ENCODE results near the gene TOP2B.

TOP2B gene

GRCh38 chr3:25663347-25663868 lies 1.3 kb downstream of the TOP2B start:
- Mint-ChIP-seq H3K27me3 (no peaks in the 10 kb centered on the region), H3K4me3 (peak overlapping the region; percentile 97), H3K4me1 (peaks cover 58% of the 10 kb centered on the region), H3K36me3 (ENCODE audit: insufficient read depth) (peaks cover 23% of the 10 kb centered on the region), H3K27ac (ENCODE audit: low read depth) (peak overlapping the region; percentile 98), H3K9me3 (no peaks in the 10 kb centered on the region)
- ATAC-seq (replicated peaks; ENCODE audit: extremely low read depth, poor library complexity, severe bottlenecking) (peak; percentile 15), DNase-seq (ENCODE audit: low spot score in 2 of 2) (no peak)

GRCh38 chr3:25662736-25663320 lies 1.9 kb downstream of the TOP2B start:
- Mint-ChIP-seq H3K36me3 (ENCODE audit: insufficient read depth) (peaks cover 23% of the 10 kb centered on the region), H3K27me3 (no peaks in the 10 kb centered on the region), H3K4me1 (peaks cover 58% of the 10 kb centered on the region), H3K9me3 (no peaks in the 10 kb centered on the region), H3K4me3 (peak overlapping the region; percentile 97), H3K27ac (ENCODE audit: low read depth) (peak overlapping the region; percentile 98)
- ATAC-seq (replicated peaks; ENCODE audit: extremely low read depth, poor library complexity, severe bottlenecking): no peak
- DNase-seq (ENCODE audit: low spot score in 2 of 2): no peak

- Mint-ChIP-seq H3K27ac (ENCODE audit: low read depth) (peak overlapping the region; percentile 27), H3K9me3 (no peaks in the 10 kb centered on the region), H3K36me3 (ENCODE audit: insufficient read depth) (peaks cover 21% of the 10 kb centered on the region), H3K4me1 (peaks cover 63% of the 10 kb centered on the region), H3K27me3 (no peaks in the 10 kb centered on the region), H3K4me3 (peak overlapping the region; percentile 66)
- ATAC-seq (replicated peaks; ENCODE audit: extremely low read depth, poor library complexity, severe bottlenecking) (no peak), DNase-seq (ENCODE audit: low spot score in 2 of 2) (no peak)
These were observed 2.8 kb downstream of the TOP2B start for GRCh38 chr3:25661694-25662437.

- Mint-ChIP-seq H3K36me3 (ENCODE audit: insufficient read depth) (peaks cover 11% of the 10 kb centered on the region), H3K27me3 (no peaks in the 10 kb centered on the region), H3K4me3 (no peak overlapping the region), H3K27ac (ENCODE audit: low read depth) (peak overlapping the region; percentile 1), H3K4me1 (peaks cover 68% of the 10 kb centered on the region), H3K9me3 (no peaks in the 10 kb centered on the region)
- ATAC-seq (replicated peaks; ENCODE audit: extremely low read depth, poor library complexity, severe bottlenecking) (no peak), DNase-seq (ENCODE audit: low spot score in 2 of 2) (no peak)
These were observed 5.9 kb downstream of the TOP2B start for GRCh38 chr3:25658836-25659235.

GRCh38 chr3:25657293-25657692 lies 7.4 kb downstream of the TOP2B start:
- peak overlapping the region; percentile 17 for H3K4me3 Mint-ChIP-seq
- peaks cover 7% of the 10 kb centered on the region for H3K36me3 Mint-ChIP-seq (ENCODE audit: insufficient read depth)
- H3K27me3 Mint-ChIP-seq: no peaks in the 10 kb centered on the region
- H3K9me3 Mint-ChIP-seq: no peaks in the 10 kb centered on the region
- DNase-seq (ENCODE audit: low spot score in 2 of 2) (no peak), ATAC-seq (replicated peaks; ENCODE audit: extremely low read depth, poor library complexity, severe bottlenecking) (no peak)
- H3K27ac Mint-ChIP-seq (ENCODE audit: low read depth): peak overlapping the region; percentile 60
- peaks cover 72% of the 10 kb centered on the region for H3K4me1 Mint-ChIP-seq

- ATAC-seq (replicated peaks; ENCODE audit: extremely low read depth, poor library complexity, severe bottlenecking): peak; percentile 68
- Mint-ChIP-seq H3K27me3 (no peaks in the 10 kb centered on the region), H3K4me3 (no peak overlapping the region), H3K27ac (ENCODE audit: low read depth) (no peak overlapping the region), H3K36me3 (ENCODE audit: insufficient read depth) (peaks cover 5% of the 10 kb centered on the region), H3K9me3 (no peaks in the 10 kb centered on the region), H3K4me1 (peaks cover 79% of the 10 kb centered on the region)
- DNase-seq (ENCODE audit: low spot score in 2 of 2): no peak
These were observed 9.0 kb downstream of the TOP2B start for GRCh38 chr3:25655659-25656058.

- DNase-seq (ENCODE audit: low spot score in 2 of 2) (no peak), ATAC-seq (replicated peaks; ENCODE audit: extremely low read depth, poor library complexity, severe bottlenecking) (no peak)
- H3K27ac Mint-ChIP-seq (ENCODE audit: low read depth): peak overlapping the region; percentile 3
- peaks cover 5% of the 10 kb centered on the region for H3K36me3 Mint-ChIP-seq (ENCODE audit: insufficient read depth)
- peak overlapping the region; percentile 46 for H3K4me3 Mint-ChIP-seq
- no peaks in the 10 kb centered on the region for H3K27me3 Mint-ChIP-seq
- peaks cover 72% of the 10 kb centered on the region for H3K4me1 Mint-ChIP-seq
- no peaks in the 10 kb centered on the region for H3K9me3 Mint-ChIP-seq
These were observed 10.1 kb downstream of the TOP2B start for GRCh38 chr3:25654576-25654975.

- Mint-ChIP-seq H3K27ac (ENCODE audit: low read depth) (peak overlapping the region; percentile 26), H3K4me3 (peak overlapping the region; percentile 33), H3K4me1 (peaks cover 71% of the 10 kb centered on the region), H3K27me3 (no peaks in the 10 kb centered on the region), H3K9me3 (peaks cover 8% of the 10 kb centered on the region), H3K36me3 (ENCODE audit: insufficient read depth) (peaks cover 9% of the 10 kb centered on the region)
- DNase-seq (ENCODE audit: low spot score in 2 of 2) (no peak), ATAC-seq (replicated peaks; ENCODE audit: extremely low read depth, poor library complexity, severe bottlenecking) (no peak)
These were observed 11.4 kb downstream of the TOP2B start for GRCh38 chr3:25653322-25653721.

- no peaks in the 10 kb centered on the region for H3K27me3 Mint-ChIP-seq
- DNase-seq (ENCODE audit: low spot score in 2 of 2): no peak
- peaks cover 8% of the 10 kb centered on the region for H3K9me3 Mint-ChIP-seq
- H3K4me1 Mint-ChIP-seq: peaks cover 75% of the 10 kb centered on the region
- H3K27ac Mint-ChIP-seq (ENCODE audit: low read depth): peak overlapping the region; percentile 26
- H3K36me3 Mint-ChIP-seq (ENCODE audit: insufficient read depth): peaks cover 12% of the 10 kb centered on the region
- no peak for ATAC-seq (replicated peaks; ENCODE audit: extremely low read depth, poor library complexity, severe bottlenecking)
- H3K4me3 Mint-ChIP-seq: peak overlapping the region; percentile 33
These were observed 11.8 kb downstream of the TOP2B start for GRCh38 chr3:25652921-25653320.

- H3K4me3 Mint-ChIP-seq: no peak overlapping the region
- DNase-seq (ENCODE audit: low spot score in 2 of 2): no peak
- ATAC-seq (replicated peaks; ENCODE audit: extremely low read depth, poor library complexity, severe bottlenecking): no peak
- H3K27me3 Mint-ChIP-seq: no peaks in the 10 kb centered on the region
- H3K36me3 Mint-ChIP-seq (ENCODE audit: insufficient read depth): peaks cover 19% of the 10 kb centered on the region
- peaks cover 59% of the 10 kb centered on the region for H3K4me1 Mint-ChIP-seq
- H3K9me3 Mint-ChIP-seq: peaks cover 8% of the 10 kb centered on the region
- H3K27ac Mint-ChIP-seq (ENCODE audit: low read depth): peak overlapping the region; percentile 20
These were observed 15.5 kb downstream of the TOP2B start for GRCh38 chr3:25648925-25649830.

GRCh38 chr3:25648107-25648535 lies 16.6 kb downstream of the TOP2B start:
- Mint-ChIP-seq H3K36me3 (ENCODE audit: insufficient read depth) (peaks cover 23% of the 10 kb centered on the region), H3K4me3 (no peak overlapping the region), H3K9me3 (peaks cover 8% of the 10 kb centered on the region), H3K27me3 (no peaks in the 10 kb centered on the region), H3K27ac (ENCODE audit: low read depth) (no peak overlapping the region), H3K4me1 (peaks cover 54% of the 10 kb centered on the region)
- DNase-seq (ENCODE audit: low spot score in 2 of 2) (peak; percentile 79 to 80), ATAC-seq (replicated peaks; ENCODE audit: extremely low read depth, poor library complexity, severe bottlenecking) (peak; percentile 79)

- Mint-ChIP-seq H3K4me1 (peaks cover 16% of the 10 kb centered on the region), H3K4me3 (no peak overlapping the region), H3K27me3 (no peaks in the 10 kb centered on the region), H3K36me3 (ENCODE audit: insufficient read depth) (peaks cover 63% of the 10 kb centered on the region), H3K9me3 (no peaks in the 10 kb centered on the region), H3K27ac (ENCODE audit: low read depth) (peak overlapping the region; percentile 56)
- DNase-seq (ENCODE audit: low spot score in 2 of 2) (no peak), ATAC-seq (replicated peaks; ENCODE audit: extremely low read depth, poor library complexity, severe bottlenecking) (no peak)
These were observed 29.7 kb downstream of the TOP2B start for GRCh38 chr3:25635038-25635437.

All from central memory CD8-positive, alpha-beta T cell (primary cell).